Limb (tissue), 2 donors: Measurements from ENCODE around the gene RHNO1.

ENCODE experiments used
- DNase-seq, 2 donors: peaks; one replicate each; pipeline ENCODE4 v3.0.0-alpha.2; 2016; ENCODE audit errors: extremely low spot score in 2 of 2

RHNO1 gene, protein sequence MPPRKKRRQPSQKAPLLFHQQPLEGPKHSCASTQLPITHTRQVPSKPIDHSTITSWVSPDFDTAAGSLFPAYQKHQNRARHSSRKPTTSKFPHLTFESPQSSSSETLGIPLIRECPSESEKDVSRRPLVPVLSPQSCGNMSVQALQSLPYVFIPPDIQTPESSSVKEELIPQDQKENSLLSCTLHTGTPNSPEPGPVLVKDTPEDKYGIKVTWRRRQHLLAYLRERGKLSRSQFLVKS

DNA sequence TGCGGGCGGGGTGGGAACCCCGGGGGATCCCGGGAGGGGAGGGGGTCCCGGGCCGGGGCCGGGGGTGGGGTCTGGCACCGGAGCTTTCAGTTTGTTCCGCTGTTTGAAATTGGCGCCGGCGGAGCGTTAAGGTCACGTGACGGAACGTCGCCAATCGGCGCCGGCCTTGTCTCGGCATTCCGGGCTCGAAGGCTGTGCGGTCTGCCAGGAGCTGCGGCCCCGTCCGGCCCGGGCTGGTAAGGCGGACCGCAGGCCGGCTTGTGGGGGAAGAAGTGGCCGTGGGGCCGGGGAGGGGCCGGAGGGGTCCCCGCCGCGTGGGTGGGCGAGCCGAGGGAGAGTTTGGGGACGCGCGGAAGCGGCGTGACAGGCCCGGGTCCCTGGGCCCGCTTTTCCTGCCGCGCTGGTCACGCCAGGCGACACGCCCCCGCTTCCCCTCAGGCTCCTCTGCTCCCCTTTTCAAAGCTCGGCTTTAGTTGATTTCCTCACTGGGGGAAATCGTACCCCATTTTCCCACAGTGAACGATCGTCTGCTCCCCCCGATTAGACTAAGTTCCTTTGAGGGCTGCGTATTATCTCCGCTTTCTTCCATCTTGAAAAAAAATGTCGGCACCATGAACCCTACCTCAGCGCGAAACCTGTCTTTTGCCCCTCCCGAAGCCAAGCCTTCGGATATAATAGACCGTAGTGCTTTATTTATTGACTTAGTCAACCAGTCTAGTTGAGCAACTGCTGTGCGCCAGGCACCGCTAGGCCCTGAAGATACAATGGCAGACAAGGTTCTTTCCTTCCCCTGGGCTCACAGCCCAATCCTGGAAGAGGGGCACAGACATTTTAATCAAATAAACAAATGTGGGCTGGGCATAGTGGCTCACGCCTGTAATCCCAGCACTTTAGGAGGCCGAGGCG is at the start of gene RHNO1, which contains the start of gene FOXM1:
Gene RHNO1 (plus strand): TSS at position 177 of the 906 bp plus-strand sequence. CDS start 8,144 bp downstream, outside the sequence.
Gene FOXM1 (minus strand): TSS at position 128 of the 906 bp plus-strand sequence. CDS start 2,696 bp downstream, outside the sequence.
- DNase-seq, result peak; percentile 92 to 94

DNA sequence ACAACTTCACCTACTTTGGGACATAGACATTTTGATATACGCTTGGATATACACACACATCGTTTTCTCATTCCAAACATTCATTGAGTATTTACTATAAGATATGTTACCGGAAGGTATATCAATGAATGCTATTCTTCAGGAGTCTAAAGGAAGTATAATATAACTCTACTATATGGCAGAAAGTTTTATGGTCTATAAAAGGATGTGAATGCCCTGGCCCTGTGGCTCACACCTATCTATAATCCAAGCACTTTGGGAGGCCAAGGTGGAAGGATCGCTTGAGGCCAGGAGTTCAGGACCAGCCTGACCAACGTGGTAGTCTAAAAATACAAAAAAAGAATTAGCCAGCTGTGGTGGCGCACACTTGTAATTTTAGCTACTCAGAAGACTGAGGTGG is 47.7 kb upstream of the RHNO1 start:
- DNase-seq, result no peak

DNA sequence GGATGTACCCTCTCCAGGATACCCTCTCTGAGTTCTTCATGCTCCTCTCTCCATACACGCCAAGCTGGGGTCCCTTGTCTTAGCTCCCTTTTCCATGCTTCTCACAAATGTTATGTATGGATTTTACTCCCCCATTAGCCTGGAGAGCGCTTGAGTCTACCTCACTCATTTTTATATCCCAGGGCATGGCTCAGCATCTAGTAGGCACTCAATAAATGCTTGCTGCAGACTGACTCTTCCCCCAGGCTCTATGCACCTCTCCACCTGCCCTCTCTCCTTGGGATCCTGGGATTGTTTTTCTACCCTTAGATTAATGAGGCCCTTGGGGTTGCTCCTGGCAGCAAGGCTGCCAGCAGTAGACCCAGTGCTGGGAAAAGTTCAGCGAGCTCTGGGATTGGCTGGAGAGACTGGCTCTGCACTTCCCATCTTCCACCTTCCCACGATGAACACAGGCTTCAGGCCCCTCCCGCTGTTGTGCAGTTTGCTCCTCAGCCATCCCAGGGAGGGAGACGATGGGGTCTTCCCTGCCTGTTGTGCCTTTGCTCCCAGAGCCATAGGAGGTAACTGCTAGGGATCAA is 44.4 kb upstream of the RHNO1 start:
- no peak for DNase-seq

DNA sequence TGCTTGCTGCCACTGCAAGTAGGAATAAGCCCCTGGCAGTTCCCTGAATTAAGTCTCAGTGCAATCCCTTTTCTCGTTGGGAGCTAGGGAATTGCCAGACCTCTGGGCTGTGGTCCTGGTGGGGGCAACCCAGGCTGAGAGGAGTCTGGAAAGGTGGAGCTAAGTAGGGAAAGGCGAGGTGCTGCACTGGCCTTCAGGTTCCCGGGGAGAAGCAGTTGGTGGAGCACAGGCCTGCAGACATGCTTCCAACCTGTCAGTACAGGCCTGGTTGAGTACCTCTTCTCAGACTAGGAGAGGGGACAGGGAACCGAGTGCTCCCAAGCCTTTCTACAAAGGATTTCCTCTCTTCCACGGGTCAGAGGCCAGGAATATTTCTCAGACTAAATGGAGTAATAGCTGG is 43.7 kb upstream of the RHNO1 start:
- DNase-seq, result no peak

DNA sequence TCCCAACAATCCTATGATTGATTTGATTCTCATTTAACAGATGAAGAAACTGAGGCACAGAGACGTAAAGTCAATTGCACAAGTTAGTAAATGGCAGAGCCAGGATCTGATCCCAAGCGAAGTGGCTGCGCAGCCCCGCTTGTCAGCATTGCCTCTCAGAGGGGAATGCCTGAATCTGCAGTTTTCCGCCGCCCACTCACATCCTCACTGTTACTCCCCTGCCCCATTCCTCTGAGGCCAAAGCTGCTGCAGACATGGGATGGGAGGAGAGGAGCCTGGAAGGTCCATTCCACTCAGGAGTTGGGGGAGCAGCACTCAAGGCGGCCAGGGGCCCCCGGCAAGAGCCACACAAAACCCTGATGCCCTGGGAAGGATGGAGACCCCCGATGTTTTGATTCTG is 43.2 kb upstream of the RHNO1 start:
- DNase-seq, result no peak

DNA sequence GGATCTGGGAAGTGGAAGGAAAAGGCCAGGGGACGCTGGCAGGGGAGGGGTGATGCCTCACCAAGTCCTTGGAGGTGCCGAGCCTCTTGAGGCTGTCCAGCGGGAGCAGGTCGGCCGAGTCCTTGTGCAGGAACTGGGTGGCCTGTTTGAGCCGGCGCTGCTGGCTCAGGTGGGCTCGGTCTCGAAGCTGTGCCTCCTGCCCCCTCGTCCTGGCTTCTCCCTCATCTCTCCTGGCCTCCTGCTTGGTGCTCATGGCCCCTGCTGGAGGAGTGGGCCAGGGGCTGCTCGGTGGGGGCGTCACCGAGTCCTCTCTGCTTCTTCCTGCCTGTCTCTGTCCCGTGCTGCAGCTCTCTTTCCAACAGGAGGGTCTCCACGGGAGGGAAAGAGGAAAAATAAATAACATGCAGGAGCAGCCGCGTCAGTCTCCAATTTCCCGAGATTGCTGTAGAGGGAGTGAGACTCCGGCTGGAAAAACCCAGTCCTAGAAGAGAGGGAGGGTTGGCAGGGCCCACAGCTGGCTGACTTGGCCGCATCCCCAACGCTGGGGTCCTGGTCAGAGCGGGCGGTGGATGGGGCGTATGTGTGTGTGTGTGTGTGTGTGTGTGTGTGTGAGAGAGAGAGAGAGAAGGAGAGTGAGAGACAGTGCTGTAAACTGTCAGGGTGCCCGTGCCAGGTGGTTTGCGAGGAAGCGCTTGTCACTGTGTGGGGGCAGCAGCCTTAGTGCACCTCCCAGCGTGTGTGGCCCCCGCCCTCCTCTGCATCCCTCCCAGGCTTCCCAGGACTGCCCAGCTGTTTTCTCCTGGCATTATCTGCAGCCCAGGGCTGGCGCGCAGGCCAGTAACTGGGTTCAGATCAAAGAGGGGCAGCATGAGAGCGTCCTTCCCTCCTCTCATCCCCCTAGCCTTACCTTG is 42.2 kb upstream of the RHNO1 start, which contains the start of gene NRIP2:
Gene NRIP2 (minus strand): TSS at position 455 of the 911 bp plus-strand sequence. CDS start 52 bp downstream, at position 403.
- peak; percentile 88 to 89 for DNase-seq

DNA sequence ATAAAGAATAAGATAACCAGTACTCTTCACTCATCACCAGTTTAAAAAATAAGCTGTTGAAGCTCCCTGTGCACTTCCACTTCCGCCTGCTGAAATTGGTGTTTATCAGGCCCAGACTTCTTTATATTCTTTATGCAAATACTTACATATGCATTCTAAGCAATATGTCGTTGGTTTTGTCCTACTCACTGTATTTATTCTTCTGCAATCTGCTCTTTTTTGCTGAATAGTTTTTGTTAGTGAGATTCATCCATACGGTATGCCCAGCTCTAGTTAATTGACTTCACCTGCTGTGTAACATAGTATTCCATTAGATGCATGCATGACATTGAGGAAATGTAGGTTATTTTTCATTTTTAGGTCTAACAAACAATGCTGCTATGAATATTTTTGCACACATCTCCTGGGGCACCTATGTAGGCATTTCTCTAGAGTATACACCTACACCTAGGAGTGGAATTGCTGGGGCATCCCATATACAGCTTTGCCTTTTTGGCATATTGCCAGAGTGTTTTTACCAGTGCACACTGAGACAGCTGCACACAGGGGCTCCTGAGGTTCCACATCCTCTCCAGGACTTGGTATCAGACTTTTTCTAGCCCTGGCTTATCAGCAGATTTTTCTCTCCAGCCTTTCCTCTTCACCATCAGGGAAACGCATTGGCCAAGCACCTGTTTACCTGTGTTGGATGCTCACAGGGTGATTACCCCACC is 41.2 kb upstream of the RHNO1 start:
- no peak for DNase-seq

DNA sequence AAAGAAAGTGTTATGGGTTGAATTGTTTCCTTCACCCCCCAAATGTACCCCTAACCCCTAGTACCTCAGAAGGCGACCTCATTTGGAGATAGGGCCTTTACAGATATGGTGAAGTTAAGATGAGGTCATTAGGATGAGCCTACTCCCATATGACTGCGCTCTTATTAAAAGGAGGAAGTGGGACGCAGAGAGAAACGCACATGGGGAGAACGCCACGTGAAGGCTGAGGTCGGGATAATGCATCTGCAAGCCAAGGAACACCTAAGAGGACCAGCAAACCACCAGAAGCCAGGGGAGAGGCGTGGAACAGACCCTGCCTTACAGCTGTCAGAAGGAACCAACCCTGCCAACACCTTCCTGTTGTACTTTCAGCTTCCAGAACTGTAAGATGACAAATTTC is 40.4 kb upstream of the RHNO1 start:
- no peak for DNase-seq

DNA sequence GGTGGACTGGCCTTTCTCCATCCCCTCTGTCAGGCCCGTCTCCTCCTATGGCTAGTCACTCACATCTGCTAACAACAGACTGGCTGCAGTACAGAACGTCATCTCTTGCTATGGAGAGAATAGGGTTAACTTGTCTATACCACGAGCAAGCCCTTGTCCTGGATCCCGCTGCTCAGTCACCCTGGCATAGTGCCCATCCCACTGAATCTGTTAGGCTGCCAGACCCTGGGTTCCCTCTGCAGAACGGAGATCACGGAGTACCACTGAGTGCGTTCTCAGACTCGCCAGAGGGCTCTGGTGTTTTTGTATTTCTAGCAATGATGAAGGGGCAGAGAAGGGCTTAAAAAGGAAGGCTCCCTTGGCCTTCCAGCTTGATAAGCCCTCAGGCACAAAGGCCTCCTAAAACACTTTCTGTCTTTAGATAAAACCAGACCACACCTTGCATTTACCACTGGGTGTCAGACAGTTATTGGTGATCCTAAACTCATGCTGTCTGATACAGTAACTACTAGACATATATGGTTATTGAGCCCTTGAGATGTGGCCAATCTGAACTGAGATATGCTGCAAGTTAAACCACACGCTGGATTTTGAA is 35.9 kb upstream of the RHNO1 start:
- no peak for DNase-seq

DNA sequence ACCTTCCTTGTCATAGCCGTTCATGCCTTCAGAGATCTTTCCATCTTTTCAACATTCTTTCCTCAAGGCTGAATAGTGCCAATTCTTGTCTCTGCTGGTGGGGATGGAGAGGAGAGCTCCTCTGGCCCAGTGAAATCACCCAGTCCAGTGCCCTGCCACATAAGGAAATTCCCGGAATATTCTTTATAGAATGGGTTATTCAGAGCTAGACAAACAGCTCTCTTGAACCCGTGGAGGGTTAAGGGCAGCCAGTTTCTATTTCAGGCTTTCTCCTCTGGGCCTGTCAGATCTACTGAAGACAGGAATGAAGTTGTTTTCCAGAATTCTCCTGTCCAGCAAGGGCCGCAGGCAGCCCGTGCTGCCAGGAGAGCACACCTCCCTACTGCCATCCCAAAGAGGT is 34.1 kb upstream of the RHNO1 start:
- no peak for DNase-seq

DNA sequence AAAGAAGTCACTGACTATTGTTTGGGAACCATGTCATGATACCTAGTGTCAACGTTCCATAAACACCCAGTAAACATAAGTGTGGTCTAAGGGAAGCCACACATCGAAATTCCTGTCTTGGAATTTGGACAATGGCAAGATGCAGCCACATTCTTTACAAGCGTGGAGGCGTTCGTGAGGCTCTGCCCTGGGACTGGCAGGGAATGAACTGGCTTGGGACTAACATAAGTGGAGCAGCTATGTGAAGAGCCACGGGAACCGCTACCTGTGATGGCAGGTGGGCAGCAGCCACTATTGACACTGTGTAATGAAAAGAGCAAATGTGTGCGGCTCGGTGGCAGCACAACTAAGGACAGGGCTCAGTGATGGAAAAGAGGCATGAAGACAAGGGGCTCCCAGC is 32.2 kb upstream of the RHNO1 start:
- DNase-seq, result no peak

DNA sequence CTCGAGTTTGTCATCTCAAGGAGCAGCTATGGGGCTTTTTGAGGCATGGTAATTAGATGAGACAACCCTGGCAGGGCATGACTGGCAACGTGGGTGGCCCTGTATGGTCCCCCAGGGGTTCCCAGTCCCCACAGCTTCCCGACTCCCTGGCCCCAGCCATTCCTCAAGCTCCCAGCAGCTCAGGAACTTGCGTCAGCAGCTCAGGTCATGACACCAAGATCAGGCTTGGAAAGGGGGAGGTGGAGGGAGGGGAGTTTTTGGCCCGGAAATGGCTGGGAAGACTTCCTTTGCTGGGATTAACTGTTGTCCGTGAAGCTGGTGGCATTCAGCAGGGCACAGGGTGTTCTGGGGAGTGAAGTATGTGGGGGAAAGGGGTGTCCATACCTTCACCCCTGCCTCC is 31.7 kb upstream of the RHNO1 start:
- no peak for DNase-seq

DNA sequence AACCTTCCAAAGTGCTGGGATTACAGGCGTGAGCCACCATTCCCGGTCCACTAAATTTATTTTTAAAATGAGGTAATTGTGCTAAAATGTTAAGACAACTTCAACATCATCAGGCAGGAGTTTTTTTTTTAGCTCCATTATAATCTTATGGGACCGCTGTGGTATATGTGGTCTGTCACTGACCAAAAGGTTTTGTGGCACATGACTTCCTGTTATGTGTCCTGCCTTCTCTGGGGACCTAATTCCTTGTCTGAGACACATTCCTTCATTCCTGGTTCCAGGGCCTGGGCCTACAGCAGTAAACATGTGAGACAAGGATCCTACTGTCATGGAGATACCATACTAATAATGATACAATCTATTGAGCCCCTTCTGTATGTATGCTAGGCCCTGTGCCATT is 25.1 kb upstream of the RHNO1 start:
- DNase-seq, result no peak

DNA sequence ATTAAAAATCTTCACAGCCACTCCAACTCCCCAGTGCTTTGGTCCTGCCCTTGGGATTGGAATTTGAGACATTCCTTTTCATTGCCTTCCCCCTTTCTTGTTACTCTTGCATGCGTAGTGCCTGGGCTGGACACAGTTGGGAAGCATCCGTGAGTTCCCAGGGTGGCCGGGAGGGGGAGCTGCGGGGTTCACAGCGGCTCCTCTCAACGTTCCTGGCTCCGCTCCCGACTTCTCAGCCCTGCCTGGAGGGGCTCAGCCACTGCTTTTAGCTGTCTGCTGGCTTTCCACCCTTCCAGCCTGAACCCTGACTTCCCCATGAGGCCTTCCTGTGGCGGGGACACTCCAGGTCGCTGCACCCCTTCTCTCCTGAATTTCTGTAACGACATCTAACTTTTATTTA is 23.4 kb upstream of the RHNO1 start:
- DNase-seq, result peak; percentile 86 to 90

DNA sequence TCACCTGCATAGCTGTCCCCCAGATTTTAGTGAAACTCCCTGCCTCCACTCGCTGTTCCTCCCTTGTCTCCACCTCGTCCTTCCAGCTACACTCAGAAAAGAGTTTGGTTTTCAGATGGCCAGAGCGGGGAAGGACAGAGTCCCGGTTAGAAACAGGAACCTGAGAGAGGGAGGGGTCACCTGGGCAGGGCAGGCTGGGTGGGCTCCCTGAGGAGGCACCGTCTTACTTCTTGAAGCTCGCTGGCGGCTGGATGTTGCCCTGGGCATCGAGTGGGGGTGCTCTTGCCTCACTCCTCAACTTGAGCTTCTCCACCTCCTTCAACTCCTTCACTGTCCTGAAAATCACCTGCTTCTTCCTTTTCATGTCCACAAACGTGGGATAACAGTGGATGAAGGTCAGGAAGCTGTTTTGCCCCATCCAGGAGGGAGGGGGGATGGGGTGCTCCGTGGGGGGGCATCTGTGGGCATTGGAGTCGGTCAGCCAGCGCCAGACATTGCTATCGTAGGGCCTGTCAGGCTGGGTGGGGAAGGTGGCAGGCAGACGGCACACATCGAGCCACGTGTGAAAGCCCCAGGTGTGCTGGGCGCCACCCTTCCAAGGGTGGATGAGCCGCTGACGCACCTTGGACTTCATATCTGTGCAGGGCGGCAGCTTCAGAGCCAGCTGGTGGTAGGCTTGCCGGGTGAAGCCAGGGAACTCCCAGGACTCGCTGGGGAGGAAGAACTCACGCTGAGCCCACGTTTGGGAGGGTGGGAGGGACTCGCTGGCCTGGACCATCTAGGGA is 22.2 kb upstream of the RHNO1 start:
- no peak for DNase-seq

DNA sequence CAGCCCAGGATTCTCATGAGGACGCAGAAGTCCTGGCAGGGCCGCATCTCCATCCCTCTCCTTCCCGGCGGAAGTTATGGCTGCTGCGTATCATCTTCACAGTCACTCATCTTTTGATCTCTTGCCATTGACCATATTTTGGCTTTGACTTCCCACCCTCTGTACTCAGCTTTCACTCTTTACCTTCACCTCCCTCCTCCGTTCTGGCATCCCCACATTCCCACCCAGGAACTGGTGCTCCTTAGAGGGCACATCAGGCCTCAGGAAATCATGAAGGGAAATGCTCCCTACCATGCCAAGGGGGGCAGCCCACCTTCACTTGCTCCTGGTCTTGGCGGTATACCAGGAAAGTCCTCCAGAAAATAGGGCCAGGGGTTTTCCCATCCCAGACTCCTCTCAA is 21.5 kb upstream of the RHNO1 start:
- no peak for DNase-seq

DNA sequence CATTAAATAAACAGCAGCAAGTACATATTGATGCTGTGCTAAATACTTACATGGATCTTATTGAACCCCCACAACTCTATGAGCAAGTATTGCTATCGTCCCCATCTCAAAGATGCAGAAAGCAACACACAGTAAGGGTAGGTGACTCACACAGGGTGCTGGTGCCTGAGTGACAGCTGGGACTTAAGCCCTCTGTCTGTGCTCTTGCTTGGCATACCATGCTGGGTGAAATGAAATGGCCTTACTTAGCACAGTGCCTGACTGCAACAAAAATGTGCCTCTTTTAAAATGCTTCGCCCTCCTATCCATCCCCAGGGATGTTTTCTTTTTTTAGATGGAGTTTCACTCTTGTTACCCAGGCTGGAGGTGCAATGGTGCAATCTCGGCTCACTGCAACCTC is 21.0 kb upstream of the RHNO1 start:
- no peak for DNase-seq

DNA sequence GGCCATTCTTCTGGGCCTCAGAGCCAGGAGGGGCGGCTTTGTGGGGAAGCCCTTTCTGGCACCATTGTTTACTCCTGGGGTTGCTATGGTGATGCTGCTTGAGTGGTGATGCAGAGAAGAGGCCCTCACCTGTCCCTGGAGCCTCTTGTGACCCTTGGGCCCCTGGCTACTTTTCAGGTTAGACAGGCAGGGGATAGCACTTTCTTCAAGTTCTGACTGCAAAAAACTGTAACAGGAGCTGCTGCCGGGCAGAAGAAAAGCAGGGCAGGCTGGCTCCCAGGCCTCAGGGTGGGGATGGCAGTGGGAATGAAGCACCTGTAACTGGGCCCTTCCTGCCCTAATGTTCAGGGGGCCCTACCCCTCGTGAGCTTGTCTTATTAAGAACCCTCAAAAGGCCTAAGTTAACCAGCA is 20.0 kb upstream of the RHNO1 start, which contains the start of gene TEX52:
Gene TEX52 (minus strand): TSS at position 19 of the 411 bp plus-strand sequence. CDS start 13 bp downstream, at position 6.
- DNase-seq, result no peak

DNA sequence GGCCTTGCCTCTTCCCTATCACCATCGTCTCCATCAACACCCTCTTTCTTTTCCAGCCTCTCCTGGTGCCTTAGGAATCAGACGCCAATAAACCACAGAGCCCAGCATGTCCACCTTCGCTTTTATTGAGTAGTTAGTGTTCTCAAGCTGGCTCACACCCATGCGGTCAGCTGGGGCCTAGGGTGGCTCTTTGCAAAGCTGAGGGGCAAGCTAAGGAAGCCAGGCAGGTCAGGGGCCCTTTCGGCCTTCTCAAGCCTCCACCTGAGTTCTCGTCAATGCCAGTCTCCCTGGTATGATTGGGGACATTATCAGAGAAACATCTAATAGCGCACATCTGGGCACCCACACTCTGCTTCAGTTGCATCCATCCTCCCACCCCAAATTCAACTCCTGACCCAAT is 19.4 kb upstream of the RHNO1 start:
- no peak for DNase-seq
